Erythroblast (primary cell): ENCODE measurements around the gene AOX1.

Experiments
- DNase-seq, 2 experiments: peaks; one replicate each; lab custom pipeline; 2025; lab: John Stamatoyannopoulos, UW
- GATA1 ChIP-seq: IDR thresholded peaks from 2 replicates; pipeline ENCODE4 v1.6.1; 2011; ENCODE audit warnings: low read depth, mild to moderate bottlenecking, control low read depth, low read length, moderate library complexity
- POLR2A ChIP-seq: IDR thresholded peaks from 2 replicates; pipeline ENCODE4 v1.6.1; 2011; ENCODE audit warnings: mild to moderate bottlenecking, low read length

The AOX1 gene

GRCh38 chr2:200655918-200656580 is 70.2 kb downstream of the AOX1 start:
- no peak for DNase-seq
- TF ChIP-seq GATA1 (no peak), POLR2A (no peak)

DNA sequence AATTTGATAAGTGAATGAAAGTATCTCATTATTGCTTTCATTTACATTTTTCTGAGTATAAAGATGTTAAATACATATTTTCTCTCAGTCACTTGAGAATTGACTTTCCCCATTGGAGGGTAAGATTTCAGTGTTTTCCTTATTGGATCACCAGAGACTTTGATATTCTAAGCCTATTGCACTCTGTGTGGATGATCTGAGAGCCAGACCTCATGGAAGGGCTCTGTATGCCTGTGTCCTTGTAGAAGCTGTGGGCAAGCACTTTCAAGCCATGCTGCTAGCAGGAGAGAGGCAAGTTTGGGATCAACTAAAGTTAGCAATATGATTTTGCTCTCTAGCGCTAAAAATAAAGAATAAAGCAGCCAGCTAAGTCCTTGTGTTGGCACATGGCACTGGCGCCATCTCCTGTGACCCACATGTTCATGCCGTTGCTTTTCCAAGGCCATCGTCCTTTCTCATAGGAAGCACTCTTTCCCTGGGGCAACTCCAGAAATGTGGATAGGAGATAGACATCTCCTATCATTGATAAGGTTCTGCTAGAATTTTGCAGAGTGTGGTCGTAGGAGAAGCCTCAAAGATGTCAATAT is 72.6 kb downstream of the AOX1 start:
- TF ChIP-seq GATA1 (no peak), POLR2A (no peak)
- DNase-seq: no peak

DNA sequence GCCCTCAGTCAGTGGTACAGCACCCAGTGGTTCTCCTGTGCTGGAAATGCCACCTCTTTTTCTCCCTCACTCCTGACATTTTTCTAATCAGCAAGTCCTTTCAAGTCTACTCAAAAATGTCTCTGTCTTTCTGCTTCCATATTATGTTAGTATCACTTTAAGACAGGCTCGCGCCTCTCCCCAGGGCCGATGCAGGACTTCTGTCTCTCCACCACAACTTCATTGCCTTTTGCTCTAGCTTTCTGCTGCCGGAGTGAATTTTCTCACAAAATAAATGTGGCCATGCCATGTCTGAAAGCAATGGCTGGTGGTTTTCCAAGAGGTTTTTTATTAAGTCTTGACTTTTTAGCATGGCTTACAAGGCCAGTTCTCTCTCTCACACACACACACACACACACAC is 73.6 kb downstream of the AOX1 start:
- DNase-seq: no peak
- TF ChIP-seq GATA1 (no peak), POLR2A (no peak)

DNA sequence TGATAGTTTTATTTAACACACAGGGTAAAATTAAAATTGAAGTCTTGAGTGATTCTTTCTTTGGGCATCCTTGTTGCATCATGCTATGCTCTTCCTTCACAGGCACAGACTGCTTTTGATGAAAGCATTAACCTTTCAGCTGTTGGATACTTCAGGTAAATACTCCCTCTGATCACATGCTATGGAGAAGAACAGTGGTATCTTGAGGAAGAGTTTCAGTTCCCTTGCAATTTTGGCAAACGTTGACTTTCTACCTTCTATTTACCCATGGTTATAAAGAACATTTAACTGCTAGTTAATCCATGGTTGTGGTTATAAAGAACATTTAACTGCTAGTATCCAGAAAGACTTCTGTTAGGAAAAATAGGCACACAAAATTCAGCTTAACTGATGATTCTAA is 75.7 kb downstream of the AOX1 start:
- no peak for DNase-seq
- TF ChIP-seq POLR2A: no peak
- no peak for TF ChIP-seq GATA1

- no peak for DNase-seq
- no peak for TF ChIP-seq GATA1
- TF ChIP-seq POLR2A: no peak
Observed at GRCh38 chr2:200662727-200663126, 76.9 kb downstream of the AOX1 start.

- no peak for TF ChIP-seq POLR2A
- TF ChIP-seq GATA1: no peak
- DNase-seq: no peak
Observed at GRCh38 chr2:200664770-200665494, 79.1 kb downstream of the AOX1 start.

DNA sequence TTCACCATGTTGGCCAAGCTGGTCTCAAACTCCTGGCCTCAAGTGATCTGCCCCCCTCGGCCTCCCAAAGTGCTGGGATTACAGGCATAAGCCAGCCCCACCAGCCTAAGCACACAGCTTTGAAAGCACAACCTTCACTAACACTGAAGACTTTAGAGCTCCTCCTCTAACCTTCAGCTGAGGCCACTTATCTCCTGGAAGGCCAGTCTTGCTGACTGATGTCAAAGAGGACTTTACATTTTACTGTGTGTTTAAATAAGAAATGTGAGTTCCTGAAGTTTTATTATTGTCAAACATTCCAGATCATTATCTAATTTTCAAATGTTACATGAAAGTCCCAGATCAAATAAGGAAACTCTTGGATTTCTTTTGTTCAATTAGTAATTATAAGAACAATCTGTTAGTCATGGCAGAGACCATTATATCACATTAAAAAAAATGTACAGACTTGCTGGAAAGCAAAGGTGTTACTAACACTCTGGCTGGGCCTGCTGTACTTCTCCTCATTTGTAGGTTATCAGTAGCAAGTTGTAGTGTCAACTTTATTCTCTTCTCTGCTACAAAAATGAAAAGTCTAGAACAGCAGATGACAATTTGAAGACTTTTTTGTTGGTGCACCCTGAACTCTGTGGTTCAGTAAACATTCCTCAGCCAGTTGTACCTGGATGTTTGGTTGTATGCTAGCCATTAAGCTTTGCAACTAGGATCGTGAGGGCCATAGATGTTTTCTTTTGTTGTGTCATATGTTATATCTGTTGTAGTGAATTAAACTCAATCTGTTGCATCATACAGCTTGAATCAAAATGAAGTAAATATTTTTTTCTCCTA is 80.0 kb downstream of the AOX1 start:
- no peak for TF ChIP-seq POLR2A

DNA sequence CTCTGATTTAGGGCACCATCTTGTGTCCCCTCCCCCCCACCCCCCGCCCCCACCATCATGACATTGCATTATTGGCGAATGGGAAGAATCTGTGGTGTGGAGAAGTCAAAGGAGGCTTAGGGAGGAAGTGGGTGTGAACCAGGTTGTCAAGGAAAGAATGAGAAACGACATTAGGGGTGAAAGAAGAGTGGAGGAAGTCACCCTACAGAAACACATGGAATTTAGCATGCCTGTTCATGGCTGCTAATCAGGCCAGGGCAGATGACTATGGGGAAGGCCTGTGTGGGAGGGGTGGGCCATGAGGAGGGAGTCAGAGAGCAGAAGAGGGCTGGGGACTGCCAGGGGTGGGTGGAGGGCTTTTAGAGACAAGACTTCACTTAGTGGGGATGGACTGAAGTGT is 81.6 kb downstream of the AOX1 start:
- DNase-seq: no peak
- TF ChIP-seq POLR2A: no peak
- no peak for TF ChIP-seq GATA1

More for the DNA sequence above, 80.0 kb downstream of the AOX1 start:
- no peak for DNase-seq

- DNase-seq: no peak
- TF ChIP-seq GATA1 (no peak), POLR2A (no peak)
Observed at GRCh38 chr2:200668478-200668877, 82.7 kb downstream of the AOX1 start.

DNA sequence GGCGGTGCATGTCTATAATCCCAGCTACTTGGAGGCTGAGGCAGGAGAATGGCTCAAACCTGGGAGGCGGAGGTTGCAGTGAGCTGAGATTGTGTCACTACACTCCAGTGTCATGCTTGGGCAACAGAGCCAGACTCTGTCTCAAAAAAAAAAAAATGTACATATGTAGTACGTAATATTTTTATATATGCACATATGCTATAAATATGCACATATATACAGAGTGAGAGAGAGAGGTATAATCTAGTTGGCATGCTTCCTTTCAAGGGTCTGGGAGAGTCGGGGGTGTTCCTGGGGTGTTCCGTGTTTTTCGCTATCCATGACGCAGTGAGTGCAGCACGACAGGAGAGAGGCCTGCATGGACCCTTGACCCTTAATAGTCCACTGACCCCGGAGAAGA is 83.5 kb downstream of the AOX1 start:
- no peak for TF ChIP-seq POLR2A
- TF ChIP-seq GATA1: no peak
- DNase-seq: no peak

- no peak for DNase-seq
- TF ChIP-seq GATA1: no peak
- TF ChIP-seq POLR2A: no peak
Observed at GRCh38 chr2:200670313-200670712, 84.5 kb downstream of the AOX1 start.

- TF ChIP-seq POLR2A (no peak), GATA1 (no peak)
Observed at GRCh38 chr2:200670751-200671150, 84.9 kb downstream of the AOX1 start.

DNA sequence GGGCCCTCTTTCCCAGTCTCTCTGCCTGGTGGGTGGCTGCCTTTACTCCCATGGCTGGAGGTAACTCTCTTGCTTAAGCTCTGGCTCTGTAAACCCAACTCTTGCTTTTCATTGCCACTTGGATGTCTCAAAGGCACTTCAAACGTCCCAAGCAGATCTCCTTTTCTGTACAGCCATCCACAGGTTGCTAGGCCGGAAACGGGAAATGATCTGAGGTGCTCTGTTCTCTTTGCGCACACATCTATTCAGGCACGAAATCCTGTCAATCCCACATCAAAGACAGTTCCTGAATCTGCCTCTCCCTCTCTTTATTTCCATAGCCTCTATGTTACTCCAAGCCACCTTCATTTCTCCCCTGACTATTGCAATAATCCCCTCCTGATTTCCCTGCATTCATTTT is 87.4 kb downstream of the AOX1 start:
- TF ChIP-seq POLR2A: no peak
- no peak for TF ChIP-seq GATA1
- DNase-seq: no peak

More at GRCh38 chr2:200670751-200671150, 84.9 kb downstream of the AOX1 start:
- no peak for DNase-seq
